Stimulated activated CD4-positive, alpha-beta T cell treated with anti-CD3 and anti-CD28 coated beads, Interleukin-2, amount 100 ng/mL, for 48 hours (primary cell): ENCODE measurements around the gene COL19A1.

ENCODE experiments used
- DNase-seq, 2 donors: peaks; one replicate each; pipeline ENCODE4 v3.0.0-alpha.2; 2020

The COL19A1 gene

DNA sequence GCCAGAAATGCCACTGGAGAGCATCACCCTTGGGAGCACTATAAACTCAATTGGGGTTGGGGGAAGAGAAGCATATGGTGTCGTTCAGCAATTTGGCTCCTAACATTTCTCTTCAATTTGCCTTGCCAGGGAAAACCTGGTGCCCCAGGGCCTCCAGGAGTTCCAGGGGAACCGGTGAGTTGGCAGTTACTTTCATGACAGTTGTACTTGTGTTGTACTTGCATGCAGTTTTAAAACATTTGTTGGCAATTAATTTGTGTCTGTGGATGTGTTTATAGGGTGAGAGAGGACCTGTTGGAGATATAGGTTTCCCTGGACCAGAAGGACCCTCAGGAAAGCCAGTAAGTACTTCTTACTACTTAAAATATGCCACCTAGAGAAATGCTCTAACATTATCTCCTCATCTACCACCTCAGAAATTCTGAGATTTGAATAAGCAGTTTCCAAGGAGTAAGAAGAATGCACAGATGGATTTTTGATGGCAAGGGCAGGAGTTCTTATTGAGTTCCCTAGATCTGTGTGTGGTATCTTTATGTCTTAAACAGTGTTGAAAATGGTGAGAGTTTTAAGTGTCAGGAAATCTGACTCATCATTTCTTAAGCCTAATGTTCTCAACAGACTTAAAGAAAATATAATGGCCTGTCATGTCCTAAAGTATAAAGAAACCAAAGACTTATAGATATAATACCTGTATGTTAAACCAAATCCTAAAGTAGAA, 314.0 kb downstream of the COL19A1 start:
- DNase-seq, result no peak

DNA sequence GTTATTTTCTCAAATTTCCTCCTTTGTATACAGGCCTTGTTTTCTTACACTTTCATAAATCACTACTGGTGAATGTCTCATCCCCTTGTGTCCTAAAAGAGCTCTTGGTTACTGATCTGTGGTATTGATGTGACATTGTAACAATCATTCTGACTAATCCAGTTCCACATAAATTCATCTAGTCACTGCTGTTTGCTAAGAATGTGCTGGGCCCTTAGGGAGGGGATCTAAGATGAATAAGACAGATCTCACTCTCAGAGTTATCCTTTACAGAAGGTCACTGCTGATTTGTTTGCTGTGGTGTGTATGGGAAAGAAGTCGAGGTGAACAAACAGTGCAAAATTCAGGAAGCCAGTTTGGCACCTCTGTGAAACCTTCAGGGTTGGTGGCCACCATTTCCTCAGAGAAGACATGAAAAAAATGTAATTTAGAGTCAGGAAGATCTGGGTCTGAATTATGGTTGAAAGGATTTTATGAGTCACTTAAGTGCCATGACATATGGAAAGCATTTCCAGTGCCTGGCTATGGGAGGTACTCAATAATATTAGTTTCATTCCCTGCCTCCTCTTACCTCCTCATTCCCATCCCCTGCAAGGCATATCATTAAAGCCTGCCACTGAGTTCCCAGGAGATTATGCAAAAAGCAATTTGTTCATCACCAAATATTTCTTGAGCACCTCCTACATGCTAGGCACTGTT, 314.7 kb downstream of the COL19A1 start:
- no peak for DNase-seq

DNA sequence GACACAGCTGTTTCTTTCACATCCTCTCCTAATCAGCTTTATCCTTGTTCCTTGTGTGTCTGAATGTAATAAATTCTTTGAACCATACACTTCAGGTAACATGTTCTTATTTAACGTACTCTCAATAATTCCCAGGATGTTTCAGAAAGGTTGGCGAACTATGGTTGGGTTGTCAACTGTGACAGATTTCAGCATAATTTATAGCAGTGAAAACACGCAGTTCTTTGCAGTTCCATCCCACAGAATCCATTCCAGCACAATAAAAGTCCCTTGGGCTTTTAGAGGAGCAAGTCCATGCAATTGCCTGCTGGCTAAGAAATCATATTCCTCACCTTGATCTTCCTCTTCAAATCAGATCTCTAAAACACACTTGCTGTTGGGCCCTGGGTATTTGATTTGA, 317.2 kb downstream of the COL19A1 start:
- DNase-seq, result no peak

DNA sequence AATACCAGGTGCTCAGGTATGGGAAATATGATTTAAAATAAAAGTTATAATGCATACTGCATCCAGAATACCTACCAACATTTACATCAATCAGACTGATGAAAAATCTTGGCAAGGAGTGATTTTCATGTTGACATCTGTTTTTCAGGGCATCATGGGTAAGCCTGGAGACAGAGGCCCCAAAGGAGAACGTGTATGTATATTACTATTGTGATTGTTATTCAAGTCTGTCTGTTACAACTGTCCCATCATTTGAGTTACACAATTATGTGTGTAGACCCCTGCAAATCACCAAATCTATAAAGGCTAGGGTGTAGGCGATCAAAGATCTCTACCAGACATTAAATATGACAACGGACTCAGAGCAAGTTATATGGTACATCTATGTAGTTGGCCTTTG, 318.4 kb downstream of the COL19A1 start:
- no peak for DNase-seq

DNA sequence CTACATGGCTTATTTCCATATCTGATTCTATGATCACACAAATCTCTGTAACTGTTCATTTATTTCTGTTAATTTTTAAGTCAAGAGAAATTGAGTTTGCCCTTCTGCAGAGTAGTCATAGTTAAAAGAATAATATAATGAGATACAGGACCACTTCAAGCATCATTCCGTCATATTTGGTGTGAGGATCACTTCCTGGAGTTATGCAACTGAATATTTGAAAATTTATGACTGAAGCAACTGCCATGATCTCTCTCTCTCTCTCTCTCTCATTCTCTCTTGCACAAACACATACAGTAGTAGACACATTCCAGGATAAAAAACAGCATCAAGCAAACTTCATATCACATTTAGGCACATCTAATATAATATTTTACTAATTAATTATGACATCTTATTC, 320.1 kb downstream of the COL19A1 start:
- DNase-seq, result no peak

- DNase-seq, result no peak
Measured at GRCh38 chr6:70188202-70188601, 321.8 kb downstream of the COL19A1 start.

DNA sequence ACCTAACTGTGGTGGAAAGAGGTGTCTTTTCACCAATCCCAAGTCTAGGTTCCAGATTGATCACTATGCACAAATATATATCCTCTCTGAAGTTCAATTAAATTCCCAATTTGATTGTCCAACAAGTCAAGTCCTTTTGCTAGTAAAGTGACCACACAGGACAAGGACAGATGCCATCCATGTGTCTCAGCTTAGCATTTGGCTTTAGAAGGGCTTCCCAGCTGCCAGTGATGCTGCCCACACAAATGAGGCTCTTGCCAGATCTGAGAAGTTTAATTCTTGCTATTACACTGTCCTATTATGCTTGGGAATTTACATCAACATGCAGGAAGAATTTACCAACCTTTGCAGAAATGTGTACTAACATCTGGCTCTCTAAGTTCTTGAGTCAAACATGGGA, 328.1 kb downstream of the COL19A1 start:
- no peak for DNase-seq

- no peak for DNase-seq
Measured at GRCh38 chr6:70196531-70196930, 330.2 kb downstream of the COL19A1 start.

DNA sequence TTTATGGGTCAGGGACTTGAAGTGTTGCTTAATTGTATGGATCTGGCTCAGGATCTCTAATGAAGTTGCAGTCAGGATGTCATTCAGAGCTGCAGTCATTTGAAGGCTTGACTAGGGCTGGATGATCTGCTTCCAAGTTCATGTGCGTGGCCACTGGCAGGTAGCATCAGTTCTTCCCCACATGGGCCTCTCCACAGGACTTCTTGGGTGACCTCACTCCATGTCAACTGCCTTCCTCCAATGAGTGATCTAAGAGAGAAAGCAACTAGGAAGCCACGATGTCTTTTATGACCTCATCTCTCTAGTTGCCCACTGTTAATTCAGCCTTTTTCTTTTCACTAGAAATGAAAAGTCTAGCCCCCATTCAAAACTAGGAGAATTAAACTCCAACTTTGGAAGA, 332.4 kb downstream of the COL19A1 start:
- DNase-seq, result no peak

DNA sequence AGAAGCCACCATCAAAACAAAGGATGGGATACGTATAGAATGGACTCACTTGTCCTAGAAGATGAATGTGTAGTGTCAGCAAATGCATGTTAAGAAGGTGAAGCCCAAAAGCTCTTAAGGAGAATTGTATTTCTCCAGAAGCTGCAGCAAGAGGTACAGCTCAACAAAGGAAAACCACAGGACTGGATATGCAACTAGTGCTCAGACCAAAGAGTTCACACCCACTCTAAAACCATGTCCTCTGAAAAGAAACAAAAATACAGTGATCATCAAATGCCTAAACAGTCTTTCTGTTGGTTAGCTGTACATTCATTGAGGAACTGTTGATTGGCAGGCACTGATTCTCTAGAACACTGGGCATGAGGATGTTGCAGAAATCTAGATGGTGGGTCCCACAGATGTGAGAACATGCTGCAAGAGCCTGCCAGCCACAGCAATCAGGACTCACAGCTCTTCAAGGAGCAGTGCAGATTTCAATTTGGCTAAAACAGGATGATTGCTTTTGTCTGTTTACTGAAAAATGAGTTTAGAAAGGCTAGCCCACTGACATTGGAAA, 342.0 kb downstream of the COL19A1 start:
- no peak for DNase-seq

GRCh38 chr6:70210462-70210861, 344.1 kb downstream of the COL19A1 start:
- DNase-seq, result no peak

DNA sequence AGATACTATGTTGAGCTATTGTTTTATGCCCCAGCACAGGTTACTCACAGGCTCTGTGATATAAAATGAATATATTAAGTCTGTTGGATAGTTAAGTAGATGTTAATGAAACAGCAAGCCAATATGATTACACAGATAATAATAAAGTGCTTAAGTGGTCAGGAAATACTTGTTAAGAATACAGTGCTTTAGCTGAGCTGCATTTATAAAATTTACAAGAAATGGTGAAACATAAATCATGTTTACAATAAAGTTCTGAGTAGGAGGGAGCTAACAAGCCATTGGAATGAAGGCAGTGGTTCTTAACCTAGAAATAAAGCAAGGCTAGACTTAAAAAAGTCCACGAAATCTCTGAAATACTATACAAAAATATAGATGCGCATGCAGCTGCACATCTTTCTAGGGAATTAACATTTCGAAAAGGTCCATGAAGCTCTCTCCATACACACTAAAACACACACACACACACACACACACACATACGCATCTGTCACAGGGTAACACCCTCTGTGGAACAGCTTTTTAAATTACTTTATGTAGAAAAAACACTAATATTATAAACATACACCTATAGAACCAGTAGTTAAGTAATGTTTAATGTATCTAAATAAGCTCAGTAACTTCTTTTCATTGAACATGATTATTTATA, 349.2 kb downstream of the COL19A1 start:
- no peak for DNase-seq

DNA sequence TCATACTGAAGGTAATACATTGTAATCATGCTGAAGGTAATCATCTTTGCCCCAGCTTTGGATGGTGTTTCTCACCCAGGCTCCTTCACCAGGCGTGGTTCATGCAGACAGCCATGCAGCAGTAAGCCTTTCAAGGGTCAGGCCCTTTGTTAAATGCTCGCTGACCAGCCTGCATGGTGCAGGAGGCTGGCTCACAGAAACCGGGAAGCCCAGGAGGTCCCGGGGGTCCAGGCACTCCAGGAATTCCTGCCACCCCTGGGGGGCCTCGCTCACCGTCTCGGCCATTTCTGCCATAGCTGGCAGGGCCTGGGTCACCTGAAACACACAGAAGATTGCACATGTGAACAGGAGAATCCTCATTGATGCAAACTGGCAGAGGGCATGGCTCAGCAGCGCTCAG, 350.4 kb downstream of the COL19A1 start:
- DNase-seq, result no peak

GRCh38 chr6:70219943-70220613, 353.7 kb downstream of the COL19A1 start:
- DNase-seq, result no peak

DNA sequence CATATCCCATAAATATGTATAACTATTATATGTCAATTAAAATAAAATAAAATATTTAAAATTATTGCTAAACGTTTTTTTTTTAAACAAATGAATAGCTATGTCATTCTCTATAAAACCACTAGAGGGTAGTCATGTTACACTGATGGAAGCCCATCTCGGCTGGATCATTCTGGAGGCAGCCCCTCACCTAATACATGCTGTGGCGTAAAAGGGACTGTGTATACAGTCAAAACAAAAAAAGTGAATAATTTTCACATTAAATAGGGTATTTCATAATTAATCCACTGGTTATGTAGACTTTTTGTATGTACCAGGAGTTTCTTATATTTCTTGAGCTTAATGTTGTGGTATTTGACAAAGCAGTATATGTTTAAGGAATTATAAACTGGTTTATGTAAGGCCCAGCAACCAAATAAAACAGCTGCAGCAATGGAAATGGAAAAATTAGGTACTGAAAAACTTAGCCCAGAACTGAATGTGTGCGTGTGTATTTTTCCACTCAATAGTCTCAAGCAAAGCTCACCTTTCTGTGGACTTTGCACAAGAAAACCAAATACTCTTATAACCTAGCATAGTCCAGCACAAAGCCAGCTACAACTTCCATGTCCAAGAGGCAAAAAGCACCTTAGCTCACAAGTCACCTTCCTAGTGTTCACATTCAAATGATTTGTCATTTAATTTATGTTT, 354.8 kb downstream of the COL19A1 start:
- DNase-seq, result no peak

DNA sequence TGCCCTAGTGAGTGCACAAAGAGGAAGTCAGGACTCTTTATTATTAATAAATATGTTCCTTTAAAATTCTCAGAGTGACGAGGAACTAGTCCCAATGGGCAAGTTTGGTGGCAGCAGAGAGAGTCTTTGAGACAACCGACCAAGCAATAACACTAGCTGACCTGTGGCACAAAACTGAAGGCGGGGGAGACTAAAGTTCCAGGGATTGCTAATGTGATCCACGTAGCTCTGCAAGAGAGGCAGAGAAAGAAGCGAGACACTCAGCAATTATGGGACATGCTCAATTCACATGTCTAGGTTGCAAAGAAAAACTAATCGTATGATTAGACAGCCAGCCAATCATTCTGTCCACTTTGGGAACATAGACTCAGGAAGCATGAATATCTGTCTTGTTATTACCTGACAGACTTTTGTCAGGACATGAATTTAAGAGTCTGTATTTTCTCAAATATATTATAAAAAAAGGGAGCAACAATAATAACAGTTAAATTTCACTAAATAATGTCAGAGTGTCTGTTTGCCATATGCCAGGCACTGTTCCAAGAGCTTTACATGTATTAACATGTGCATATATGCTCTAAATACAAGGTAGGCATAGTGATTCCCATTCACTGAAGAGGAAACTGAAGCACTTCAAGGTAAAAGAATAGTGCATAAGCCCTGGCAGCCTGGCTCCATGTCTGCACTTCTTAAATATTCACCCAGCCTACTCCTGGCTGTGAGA, 355.5 kb downstream of the COL19A1 start:
- DNase-seq, result no peak

DNA sequence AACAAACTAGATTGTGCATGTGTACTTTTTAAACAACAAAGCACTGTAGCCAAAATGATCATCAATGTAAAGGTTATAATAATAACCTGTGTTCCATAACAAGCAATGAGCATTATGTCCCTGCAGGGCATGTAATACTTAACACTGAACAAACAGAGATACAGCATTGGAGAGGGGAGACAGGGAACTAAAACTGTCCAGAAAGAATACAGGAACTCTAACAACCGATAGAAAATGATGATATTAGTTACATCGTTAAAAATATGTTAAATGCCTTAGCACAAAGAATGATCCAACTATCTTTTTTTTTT, 356.0 kb downstream of the COL19A1 start:
- DNase-seq, result no peak

GRCh38 chr6:70225055-70225454, 358.7 kb downstream of the COL19A1 start:
- DNase-seq, result no peak

GRCh38 chr6:70231311-70231710, 365.0 kb downstream of the COL19A1 start:
- DNase-seq, result no peak

- no peak for DNase-seq
Measured at GRCh38 chr6:70234561-70235236, 368.3 kb downstream of the COL19A1 start.

DNA sequence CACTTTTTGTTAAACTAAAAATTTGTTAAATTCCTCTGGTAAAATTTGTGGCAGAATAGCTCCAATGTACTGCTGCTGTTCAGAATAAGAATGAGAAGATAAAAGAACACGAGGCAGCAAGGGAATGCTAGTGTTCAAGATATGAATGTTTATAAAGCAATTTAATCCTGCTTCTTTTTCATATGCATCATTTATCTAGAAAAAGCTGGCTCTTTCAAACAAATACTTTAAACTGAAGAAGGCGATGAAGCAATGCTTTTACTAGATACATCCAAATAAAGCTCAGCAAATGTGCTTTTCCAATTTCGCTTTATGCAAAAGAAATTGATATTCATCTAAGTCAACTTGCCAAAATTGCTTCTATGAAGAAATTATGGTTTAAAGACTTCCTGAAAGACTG, 370.0 kb downstream of the COL19A1 start:
- DNase-seq, result no peak

GRCh38 chr6:70241031-70241430, 374.7 kb downstream of the COL19A1 start:
- DNase-seq, result no peak
